HG02852 (cell line): ENCODE data around the gene RMRP.

Experiments
- ATAC-seq: cut with Tn5 transposase; IDR thresholded peaks from one replicate; pipeline ENCODE4 v1.9.1; 2021; ENCODE audit warnings: mild to moderate bottlenecking, moderate library complexity; ENCODE audit not compliant: unreplicated experiment

The RMRP gene

GRCh38 chr9:35657546-35658136 lies at the start of gene RMRP:
Gene RMRP (minus strand): TSS chr9:35658019.
- ATAC-seq: peak; percentile 84

DNA sequence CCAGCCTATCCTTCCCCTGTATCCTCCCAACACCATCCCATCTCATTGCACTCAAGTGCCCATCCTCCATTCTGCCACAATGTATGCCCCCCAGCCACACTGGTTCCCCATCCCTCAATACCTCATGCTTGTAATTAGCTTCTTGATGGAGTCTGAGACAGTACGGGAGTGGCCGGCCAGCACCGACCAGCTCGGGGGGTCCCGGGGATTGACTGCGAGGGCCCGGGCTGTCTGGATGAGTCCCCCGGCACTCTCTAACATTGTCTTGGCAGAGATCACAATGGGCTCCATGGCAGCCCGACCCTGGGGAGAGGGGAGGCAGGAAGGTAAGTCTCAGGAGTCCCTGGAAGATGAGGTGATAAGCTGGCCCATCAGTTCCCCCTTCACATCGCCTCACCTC lies 49.1 kb upstream of the RMRP start:
- ATAC-seq: no peak

- ATAC-seq: no peak
These were observed 48.1 kb upstream of the RMRP start for GRCh38 chr9:35705836-35706430.

GRCh38 chr9:35705372-35705771 lies 47.6 kb upstream of the RMRP start:
- ATAC-seq: no peak

DNA sequence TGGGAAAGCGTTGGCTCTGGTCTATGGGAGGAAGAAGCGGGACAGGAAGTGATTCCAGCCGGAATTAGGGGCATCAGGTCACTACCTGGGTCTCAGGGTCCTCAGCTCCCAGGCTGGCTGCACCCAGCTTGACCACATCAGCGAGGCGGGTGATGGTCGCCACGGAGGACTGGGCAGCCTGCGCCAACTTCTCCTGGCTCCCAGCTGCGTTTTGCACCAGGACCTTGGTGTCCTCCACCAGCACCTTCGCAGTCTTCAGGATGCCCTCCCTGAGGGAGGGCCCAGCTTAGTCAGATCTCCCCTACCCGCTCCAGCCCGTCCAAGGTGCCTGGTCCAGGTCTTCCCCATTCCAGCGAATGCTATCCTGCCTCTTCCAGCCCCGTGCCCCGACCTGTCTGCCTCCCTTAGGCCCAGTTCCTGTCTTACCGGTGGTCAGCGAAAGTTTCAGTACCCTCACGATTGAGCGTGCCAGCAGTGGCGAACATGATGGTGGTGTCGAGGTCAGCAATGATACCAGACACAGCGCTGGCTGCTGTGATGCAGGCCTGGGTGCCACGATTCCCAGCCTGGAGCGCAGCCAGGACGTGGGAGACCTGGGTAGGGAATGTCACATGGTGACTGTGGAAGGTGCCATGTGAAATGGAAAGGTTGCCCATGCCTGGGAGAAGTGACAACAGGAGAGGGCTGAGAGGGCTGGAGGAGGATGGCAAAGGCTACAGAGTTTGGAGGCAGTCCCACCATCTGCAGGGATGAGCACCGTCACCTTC lies 46.3 kb upstream of the RMRP start:
- ATAC-seq: no peak

GRCh38 chr9:35702696-35703095 lies 44.9 kb upstream of the RMRP start:
- ATAC-seq: no peak

DNA sequence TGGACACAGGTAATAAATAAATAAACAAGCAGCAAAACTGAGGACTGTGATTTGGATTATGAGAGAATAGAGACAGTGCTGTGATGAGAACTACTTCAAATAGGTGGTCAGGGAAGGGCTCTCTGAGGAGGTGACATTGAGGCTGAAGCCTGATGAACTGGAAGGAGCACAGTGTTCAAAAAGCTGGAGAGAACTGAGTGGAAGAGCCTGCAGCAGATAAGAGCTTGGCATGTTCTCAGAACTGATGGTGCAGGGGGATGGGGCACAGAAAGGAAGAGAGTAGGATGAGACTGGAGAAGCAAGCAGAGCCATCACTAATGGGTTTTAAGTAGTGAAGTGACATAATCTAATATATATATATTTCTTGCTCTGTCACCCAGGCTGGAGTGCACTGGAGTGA lies 43.1 kb upstream of the RMRP start:
- no peak for ATAC-seq

GRCh38 chr9:35700031-35700430 lies 42.2 kb upstream of the RMRP start:
- ATAC-seq: no peak

- no peak for ATAC-seq
These were observed 40.4 kb upstream of the RMRP start for GRCh38 chr9:35698231-35698630.

DNA sequence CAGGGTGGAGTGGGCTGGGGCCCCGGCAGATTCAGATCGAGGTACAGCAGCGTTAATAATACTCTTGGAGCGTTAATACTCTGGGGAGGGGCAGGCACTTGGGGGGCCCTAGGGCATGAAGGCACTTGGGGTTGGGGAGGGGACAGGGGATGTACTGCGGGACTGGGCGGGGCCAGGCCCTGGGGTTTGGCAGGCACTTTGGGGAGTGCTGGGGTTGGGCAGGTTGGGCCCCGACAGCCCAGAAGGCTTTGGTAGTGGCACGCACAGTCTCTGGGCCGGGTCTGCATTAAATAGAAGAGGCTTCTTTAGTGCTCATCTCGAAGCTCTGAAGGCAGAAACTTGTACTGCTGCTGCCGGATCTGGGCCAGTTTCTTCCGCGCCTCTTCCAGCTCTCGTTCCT lies 39.7 kb upstream of the RMRP start:
- ATAC-seq: no peak

DNA sequence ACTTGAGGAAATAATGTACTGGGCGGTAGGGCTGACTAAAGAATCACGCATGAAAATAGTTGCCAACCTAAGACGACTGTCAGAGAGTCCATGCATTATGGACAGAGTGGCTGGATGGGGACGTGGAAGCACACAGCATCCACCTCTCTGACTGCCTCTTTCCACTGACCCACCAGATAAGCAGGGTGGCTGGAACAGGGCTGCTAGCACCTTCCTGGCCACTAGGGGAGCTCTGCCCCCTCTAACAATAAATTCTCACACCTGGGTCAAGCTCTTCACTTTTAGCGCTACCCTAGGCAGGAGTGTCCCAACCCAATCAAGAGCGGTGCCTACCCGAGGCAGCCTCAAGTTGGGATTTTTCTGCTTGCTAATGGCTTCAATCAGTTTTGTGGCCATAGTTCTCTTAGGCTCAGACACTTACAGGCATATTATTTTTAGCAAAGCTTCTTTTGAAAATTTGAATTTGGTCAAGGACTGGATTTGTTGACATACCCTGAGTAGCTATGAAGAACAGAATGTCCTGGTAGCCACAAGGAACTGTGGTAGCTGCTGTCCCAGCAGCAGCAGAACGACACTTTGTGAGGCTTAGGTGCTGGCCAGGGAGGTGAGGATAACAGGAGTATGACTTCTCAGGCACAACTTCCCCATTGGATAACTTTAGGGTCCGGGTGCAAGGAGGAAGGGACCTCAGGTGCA lies 38.8 kb upstream of the RMRP start:
- peak; percentile 67 for ATAC-seq

- no peak for ATAC-seq
These were observed 38.2 kb upstream of the RMRP start for GRCh38 chr9:35695943-35696401.

DNA sequence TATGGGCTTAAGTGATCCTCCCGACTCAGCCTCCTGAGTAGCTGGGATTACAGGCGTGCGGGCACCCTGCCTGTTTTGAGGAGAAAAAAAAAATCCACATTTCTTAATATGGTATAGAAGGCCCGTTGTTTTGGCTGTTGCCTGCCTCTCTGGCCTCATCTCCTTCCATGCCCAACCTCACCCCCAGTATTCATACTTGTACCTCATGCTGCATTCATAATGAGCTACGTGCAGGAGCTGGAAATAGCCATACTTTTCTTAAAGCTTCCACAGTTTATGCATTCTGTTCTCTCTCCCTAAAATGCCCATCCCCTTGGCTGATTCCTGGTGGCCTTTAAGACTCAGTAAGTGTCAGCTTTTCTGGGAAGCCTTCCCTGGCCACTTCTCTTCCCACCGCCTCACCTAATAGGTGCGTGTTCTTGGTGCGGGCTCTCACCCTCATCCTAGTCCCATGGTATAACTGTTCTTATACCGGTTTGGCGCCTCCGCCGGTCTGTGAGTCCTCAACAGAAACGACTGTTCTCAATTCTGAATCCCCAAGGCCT lies 34.0 kb upstream of the RMRP start:
- no peak for ATAC-seq

- ATAC-seq: no peak
These were observed 33.5 kb upstream of the RMRP start for GRCh38 chr9:35691334-35691650.

DNA sequence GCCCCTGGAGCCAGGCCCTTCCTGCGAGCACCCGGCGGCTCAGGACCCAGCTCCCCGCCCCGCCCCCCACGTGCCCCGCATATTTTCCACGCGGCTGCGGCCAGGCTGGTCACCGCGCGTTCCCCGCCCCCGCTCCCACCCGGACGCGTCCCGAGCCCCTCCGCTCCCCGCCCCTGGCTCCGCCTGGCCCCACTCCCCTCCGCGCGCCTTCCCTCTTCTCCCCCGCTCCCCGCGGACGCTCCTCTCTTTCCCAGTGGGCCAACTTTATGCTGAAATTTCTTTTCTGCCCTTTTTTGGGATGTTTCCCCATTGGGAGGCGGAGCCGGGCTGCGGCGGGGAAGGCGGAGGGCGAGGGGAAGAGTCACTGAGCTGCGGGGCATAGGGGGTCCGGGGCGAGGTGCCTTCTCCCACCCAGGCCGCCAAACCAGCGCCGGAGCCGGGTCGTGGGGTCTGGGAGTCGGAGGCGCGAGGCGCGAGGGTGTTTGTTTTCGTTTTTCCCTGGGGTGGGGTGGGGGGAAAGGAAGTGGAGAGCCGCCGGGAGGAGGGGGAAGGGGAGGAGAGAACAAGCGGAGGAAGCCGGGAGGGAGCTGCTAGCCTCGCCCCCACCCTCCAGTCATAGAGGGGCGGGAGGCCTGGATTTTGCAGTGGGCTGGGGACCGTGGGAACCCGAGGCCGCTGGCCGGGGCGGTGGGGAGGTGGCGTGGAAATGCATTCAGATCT lies 33.0 kb upstream of the RMRP start:
- no peak for ATAC-seq

DNA sequence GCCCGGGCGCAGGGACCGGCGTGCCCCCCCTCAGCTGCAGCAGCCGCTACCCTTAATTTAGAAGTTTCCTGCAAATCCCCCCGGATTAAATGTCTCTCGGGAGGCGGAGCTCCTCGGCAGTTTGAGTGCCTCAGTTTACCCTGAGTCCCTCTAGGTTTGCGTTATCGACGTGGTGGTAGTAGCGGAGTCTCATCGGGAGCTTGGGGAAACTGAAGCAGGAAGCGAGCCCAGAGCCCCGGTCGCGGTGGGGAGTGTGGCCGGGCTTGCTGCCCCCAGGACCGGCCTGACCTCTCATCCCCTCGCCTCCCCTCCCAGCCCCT lies 32.4 kb upstream of the RMRP start:
- no peak for ATAC-seq

DNA sequence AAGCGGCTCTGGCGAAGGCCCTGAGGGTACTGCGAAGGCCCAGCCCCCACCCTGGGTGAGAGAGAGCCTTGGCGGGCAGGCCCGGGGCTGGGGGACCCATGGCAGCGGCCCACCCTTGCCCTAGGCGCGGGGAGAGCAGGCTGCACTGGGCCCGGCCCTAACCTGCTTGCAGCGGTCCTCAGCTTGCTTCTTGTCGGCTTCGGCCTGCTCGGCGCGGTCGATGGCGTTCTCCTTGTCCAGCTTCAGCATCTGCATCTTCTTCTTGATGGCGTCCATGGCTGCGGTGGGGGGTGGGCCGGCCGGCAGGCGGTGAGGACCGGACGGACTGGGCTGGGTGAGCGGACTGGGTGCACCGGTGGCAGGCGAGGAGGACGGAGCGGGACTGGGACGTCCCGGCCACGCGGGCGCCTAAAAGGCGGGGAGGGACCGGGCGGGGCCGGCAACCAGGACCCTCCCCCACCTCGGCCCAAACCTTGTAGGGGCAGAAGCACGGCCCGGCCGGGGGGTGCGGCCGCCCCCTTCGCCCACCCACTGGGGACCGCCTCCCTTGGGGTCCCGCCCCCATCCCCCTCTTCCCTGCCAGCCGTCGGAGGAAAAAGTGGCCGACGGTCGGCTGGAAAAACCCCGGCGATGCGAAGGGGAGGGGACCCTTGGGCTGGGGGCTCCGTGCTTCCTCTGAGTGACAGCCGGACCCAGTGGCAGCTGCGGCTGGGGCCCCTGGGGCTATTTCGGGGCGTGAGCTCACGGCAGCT lies 31.9 kb upstream of the RMRP start, which contains the start of gene TPM2:
TPM2 (minus strand) TSS at position 384 of the 752 bp plus-strand sequence; CDS start at position 276, 108 bp downstream.
- no peak for ATAC-seq

DNA sequence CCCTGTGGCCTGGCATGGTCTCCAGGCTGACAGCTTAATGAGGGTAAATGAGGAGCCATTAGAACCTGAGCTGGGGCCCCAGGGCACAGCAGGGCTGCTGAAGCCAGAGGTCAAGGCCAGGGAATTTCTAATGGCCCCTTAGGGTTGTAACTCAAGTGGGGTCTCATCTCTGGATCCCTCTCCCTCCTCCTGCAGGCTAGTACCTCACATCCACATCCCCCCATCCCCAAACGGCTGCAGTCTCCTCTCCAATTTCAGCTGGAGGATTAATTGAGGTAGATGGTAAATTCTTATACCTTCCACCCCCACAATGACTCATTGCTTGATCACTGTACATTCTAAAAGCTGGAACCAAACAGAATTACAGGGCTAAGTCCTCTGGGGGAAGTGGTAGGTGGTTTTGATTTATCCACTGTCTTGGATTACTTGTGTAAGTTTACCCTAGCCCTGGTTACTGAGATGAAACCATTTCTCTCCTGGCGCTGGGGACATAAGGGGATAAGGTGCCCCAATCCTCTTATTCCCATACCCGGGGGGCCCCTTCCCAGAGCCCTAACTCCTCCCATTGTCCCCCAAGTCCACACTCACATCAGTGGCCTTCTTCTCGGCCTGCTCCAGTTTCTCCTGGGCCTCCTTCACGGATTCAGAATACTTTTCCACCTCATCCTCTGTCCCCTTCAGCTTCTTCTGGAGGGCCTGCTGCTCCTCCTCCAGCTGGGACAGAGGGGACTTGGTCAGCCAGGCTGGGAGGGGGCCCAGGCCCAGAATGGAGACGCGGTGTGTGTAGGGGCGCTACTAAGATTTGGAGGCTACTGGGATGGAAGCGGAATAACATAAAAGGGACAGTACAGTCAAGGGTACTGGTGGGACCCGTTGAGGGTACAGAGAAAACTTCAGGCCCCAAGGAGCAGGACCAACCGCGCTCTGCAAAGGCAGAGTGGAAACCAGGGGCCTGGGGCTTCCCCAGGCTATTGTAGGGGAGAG lies 31.0 kb upstream of the RMRP start:
- no peak for ATAC-seq

- no peak for ATAC-seq
These were observed 30.2 kb upstream of the RMRP start for GRCh38 chr9:35687972-35688557.
